ENCODE results near the gene VPS26A.

VPS26A gene

GRCh38 chr10:69123747-69124562, at the start of gene VPS26A:
VPS26A (plus strand) TSS chr10:69124178; CDS start chr10:69124278, 100 bp downstream.
- DNase-seq (ENCODE audit: low read depth in 3 of 3, low spot score in 1 of 3), result peak; percentile 95 to 99 (median 96)

- DNase-seq (ENCODE audit: low read depth in 3 of 3, low spot score in 1 of 3), result no peak
These were observed 49.4 kb upstream of the VPS26A start for GRCh38 chr10:69074532-69074931.

- no peak for DNase-seq (ENCODE audit: low read depth in 3 of 3, low spot score in 1 of 3)
These were observed 48.5 kb upstream of the VPS26A start for GRCh38 chr10:69075431-69075830.

- no peak for DNase-seq (ENCODE audit: low read depth in 3 of 3, low spot score in 1 of 3)
These were observed 45.7 kb upstream of the VPS26A start for GRCh38 chr10:69078311-69078710.

GRCh38 chr10:69080226-69080625, 43.8 kb upstream of the VPS26A start:
- DNase-seq (ENCODE audit: low read depth in 3 of 3, low spot score in 1 of 3), result no peak

DNA sequence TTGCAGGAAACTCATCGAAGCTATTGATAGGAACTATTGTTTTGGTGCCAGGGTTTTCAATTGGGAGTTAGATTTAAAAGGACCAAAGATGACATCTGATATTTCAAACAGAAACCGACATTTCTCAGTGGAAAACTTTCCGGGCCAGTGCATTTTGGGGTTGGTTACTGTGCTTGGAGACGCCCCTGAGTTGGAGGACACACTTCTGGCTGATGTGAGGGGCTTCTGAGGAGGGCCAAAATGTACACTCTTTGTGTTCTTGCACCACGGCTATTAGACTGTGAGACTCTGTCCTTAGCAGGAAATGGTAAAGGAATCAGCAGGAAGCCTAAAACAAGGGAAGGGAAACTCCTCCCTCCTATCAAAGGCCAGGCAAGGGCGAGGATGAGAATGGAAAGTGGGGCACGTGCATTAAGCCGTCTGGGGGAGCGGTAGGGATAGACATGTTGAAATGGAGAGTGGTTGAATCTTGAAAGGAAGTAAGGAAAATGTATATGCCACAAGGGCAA, 37.9 kb upstream of the VPS26A start:
- no peak for DNase-seq (ENCODE audit: low read depth in 3 of 3, low spot score in 1 of 3)

- DNase-seq (ENCODE audit: low read depth in 3 of 3, low spot score in 1 of 3), result peak; percentile 34 to 54 (median 40)
These were observed 36.1 kb upstream of the VPS26A start, which contains the start of gene SRGN for GRCh38 chr10:69087590-69088470. SRGN (plus strand) TSS chr10:69088103; CDS start chr10:69088158, 55 bp downstream.

GRCh38 chr10:69088471-69088769, 35.6 kb upstream of the VPS26A start:
- no peak for DNase-seq (ENCODE audit: low read depth in 3 of 3, low spot score in 1 of 3)

DNA sequence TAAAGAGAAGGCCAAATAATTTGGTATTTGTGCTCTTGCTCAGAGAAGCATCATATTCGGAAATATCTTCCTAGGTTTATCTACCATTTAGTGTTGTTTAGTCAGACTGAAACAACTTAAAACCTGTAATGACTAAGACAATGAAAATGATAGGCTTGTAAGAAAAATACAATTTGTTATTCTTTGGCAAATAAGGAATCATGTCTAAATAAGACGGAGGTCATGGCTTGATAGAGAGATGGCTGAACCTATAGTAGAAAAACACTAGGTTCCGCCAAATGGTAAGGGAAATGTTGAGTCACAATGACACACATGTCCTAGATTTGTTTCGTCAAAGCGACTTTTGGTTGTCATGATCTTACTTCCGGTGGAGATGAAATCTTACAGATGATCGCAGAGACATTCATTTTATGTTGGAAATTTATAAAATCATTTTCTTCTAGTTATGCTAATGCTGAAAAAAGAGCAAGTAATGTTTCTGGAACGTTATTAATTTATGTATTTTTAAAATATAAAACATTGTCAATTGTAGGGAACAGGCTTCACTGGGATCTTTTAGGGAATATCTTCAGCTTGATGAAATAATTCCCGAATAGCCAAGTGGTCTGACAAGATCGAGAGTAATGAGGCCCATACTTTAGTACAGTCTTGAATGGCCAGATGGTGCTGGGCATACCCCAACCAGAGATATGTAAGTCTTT, 35.0 kb upstream of the VPS26A start:
- no peak for DNase-seq (ENCODE audit: low read depth in 3 of 3, low spot score in 1 of 3)

- peak in 2 of 3 donors; percentile 30 to 31 for DNase-seq (ENCODE audit: low read depth in 3 of 3, low spot score in 1 of 3)
These were observed 34.1 kb upstream of the VPS26A start for GRCh38 chr10:69089638-69090599.

GRCh38 chr10:69090685-69091084, 33.3 kb upstream of the VPS26A start:
- DNase-seq (ENCODE audit: low read depth in 3 of 3, low spot score in 1 of 3), result no peak

DNA sequence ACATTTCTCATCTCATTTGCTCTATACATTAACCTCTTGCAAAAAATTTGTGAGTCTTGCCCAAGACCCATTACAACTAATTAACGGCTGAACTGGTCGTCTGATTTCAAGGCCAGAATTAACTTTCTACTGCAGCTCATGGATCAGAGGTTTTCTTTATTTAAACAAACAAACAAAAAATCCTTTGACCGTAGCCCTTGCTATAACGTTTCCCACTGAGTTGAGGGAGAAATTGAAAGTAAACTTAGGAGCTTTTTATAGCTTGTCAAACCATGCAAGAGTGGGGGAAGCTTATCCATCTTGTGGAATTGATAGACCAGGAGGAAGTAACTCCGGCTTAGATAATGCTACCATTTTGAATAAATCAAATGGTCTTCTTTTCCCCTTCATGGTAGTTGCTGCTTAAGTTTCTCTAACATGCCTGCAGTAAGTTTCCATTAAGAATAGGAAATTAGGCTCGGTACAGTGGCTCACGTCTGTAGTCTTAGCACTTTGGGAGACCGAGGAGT, 32.8 kb upstream of the VPS26A start:
- DNase-seq (ENCODE audit: low read depth in 3 of 3, low spot score in 1 of 3), result no peak

DNA sequence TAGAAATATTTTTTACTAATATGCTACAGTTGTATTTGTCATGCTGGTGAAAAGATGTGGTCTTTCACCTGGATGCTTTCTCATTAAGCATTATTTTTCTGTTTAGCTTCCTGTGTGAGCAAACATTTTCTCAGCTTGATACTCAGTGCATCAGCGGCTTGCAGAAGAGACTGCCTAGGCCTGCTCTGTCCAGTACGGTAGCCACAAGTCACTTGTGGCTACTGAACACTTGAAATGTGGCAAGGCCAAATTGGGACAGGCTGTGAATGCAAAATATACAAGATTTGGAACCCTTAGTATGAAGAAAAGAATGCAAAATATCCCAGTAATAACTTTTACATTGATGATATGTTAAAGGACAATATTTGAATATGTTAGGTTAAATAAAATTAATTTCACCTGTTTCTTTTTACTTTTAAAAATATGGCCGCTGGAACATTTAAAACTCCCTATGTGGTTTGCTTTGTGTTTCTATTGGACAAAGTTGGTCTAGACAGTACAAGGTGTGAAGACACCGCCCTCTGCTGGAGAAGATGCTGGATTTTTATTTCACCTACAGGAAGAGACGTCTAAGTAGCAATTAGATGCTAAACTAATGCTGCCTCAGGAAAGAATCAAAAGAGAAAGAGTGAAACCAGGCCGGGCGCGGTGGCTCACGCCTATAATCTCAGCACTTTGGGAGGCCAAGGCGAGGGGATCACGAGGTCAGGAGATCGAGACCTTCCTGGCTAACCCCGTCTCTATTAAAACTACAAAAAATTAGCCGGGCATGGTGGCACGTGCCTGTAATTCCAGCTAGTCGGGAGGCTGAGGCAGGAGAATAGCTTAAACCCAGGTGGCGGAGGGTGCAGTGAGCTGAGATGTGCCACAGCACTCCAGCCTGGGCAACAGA, 30.8 kb upstream of the VPS26A start:
- peak; percentile 47 to 70 (median 61) for DNase-seq (ENCODE audit: low read depth in 3 of 3, low spot score in 1 of 3)

- DNase-seq (ENCODE audit: low read depth in 3 of 3, low spot score in 1 of 3), result no peak
These were observed 30.0 kb upstream of the VPS26A start for GRCh38 chr10:69093933-69094332.

DNA sequence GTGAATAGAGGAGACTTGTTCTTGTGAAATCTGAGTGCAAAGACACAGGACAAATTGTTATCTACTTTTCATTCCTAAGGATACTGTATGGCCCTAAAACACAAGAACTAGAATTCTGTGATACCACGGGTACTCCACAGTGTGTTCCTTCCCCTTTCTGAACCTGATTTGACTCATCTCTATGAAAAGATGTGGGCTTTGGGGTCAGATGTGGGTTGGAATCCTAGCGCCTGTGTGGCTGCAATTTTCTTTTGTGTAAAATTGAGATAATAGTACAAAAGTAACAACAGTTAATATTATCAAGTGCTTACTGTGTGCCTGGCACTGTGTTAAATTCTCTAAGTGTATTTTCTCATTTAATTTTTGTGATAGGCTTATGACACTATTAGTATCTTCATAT, 27.9 kb upstream of the VPS26A start:
- DNase-seq (ENCODE audit: low read depth in 3 of 3, low spot score in 1 of 3), result no peak

DNA sequence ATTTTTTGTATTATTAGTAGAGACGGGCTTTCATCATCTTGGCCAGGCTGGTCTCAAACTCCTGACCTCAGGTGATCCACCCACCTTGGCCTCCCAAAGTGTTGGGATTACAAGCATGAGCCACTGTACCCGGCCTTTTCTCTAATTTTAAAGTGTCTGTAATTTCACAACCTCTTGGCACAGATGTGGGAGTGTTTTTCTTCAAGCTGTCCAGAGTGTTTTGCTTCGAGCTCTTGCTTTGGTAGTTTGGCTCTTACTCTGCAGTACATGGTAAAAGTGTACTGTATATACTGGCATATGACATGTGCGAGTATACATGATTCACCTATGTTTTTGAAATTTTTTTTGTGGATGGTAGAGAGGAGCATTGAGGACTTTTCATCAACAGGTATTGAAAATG, 26.2 kb upstream of the VPS26A start:
- no peak for DNase-seq (ENCODE audit: low read depth in 3 of 3, low spot score in 1 of 3)

- no peak for DNase-seq (ENCODE audit: low read depth in 3 of 3, low spot score in 1 of 3)
These were observed 23.7 kb upstream of the VPS26A start for GRCh38 chr10:69100136-69100872.

DNA sequence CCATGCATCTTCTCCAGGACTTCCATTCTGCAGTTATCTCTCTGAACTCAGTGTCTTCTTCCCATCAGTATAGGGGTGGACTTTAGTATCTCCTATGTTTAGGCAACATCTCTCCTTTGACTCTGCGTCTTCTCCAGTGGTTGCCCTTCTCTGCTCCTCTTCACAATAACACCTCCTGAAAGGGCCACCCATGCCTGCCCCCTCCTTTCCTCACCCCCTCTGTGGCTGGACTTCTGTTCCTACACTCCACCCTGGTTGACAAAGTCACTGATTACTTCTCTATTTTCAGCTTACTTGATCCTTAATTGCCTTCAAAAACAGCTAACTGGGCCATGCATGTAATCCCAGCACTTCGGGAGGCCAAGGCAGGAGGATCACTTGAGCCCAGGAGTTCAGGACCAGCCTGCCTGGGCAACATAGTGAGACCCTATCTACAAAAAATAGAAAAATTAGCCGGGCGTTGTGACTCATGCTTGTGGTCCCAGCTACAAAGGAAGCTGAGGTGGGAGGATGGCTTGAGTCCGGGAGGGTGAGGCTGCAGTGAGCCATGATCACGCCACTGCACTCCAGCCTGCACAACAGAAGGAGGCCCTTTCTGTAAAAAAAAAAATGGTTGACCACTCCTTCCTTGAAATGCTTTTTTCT, 22.4 kb upstream of the VPS26A start:
- no peak for DNase-seq (ENCODE audit: low read depth in 3 of 3, low spot score in 1 of 3)
